ENCODE data around the gene DDX3X.

GRCh38 chrX:41348551-41348950 is 14.6 kb downstream of the DDX3X start:
- TF ChIP-seq CTCF (IDR thresholded peaks at IDR 0.05; ENCODE audit: insufficient read depth, low read depth, low read length) (no peak), EZH2 (IDR thresholded peaks at IDR 0.05; ENCODE audit: insufficient read depth, low read length) (no peak)

Measured in astrocyte (in vitro differentiated cells and primary cell).